ENCODE measurements around the gene SLC17A2.
"Not testable (repeated sequence)": the region's sequence is repeated elsewhere in the genome, so short reads cannot be mapped to it uniquely, and the experiment has no call there.

SLC17A2 gene

GRCh38 chr6:25951296-25952032, 21.0 kb upstream of the SLC17A2 start:
- DNase-seq (ENCODE audit: low read depth, low spot score) = no peak

- DNase-seq (ENCODE audit: low read depth, low spot score) = no peak
These were observed 19.8 kb upstream of the SLC17A2 start for GRCh38 chr6:25950297-25950696.

- DNase-seq (ENCODE audit: low read depth, low spot score) = no peak
These were observed 19.2 kb upstream of the SLC17A2 start for GRCh38 chr6:25949695-25950094.

- not testable (repeated sequence) for DNase-seq (ENCODE audit: low read depth, low spot score)
These were observed 17.0 kb upstream of the SLC17A2 start for GRCh38 chr6:25947492-25947891.

DNA sequence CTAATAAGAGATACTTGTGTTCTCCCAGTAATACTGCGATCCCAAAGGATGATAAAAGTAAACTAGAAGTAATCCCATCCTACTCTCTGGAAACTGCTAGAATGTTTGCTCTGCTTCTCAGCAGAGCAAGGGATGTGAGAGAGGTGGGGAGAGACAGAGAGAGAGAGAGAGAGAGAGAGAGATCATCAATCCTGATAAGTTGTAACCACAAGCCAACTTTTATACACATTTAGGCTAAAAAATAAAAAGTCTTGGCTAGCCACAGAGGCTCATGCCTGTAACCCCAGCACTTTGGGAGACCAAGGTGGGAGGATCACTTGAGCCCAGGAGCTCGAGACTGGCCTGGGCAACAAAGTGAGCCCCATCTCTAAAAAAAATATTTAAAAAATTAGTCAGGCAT, 16.1 kb upstream of the SLC17A2 start:
- no peak for DNase-seq (ENCODE audit: low read depth, low spot score)

GRCh38 chr6:25945738-25946137, 15.2 kb upstream of the SLC17A2 start:
- DNase-seq (ENCODE audit: low read depth, low spot score) = not testable (repeated sequence)

GRCh38 chr6:25944688-25945574, 14.4 kb upstream of the SLC17A2 start:
- no peak for DNase-seq (ENCODE audit: low read depth, low spot score)

- DNase-seq (ENCODE audit: low read depth, low spot score) = no peak
These were observed 13.4 kb upstream of the SLC17A2 start for GRCh38 chr6:25943887-25944286.

GRCh38 chr6:25942561-25943147, 12.2 kb upstream of the SLC17A2 start:
- no peak for DNase-seq (ENCODE audit: low read depth, low spot score)

GRCh38 chr6:25939593-25939992, 9.1 kb upstream of the SLC17A2 start:
- DNase-seq (ENCODE audit: low read depth, low spot score) = no peak

DNA sequence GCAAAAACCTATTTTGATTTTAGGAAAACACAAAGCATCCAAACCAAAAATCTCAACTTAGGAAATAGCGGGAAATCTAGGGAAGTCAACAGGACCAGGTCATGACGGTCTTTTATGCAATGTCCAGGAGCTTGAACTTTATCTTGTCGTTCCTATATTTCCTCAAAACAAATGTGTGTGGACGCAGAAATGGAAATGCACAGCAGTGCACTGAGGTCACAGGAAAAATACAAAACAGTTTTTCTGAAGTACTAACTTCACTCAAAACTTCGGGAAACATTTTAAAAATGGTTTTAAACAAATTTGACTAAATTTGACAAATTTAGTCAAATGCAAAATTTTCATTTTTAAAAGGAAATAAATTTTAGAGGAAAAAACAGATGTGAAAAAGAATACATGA, 5.5 kb upstream of the SLC17A2 start:
- DNase-seq (ENCODE audit: low read depth, low spot score) = no peak

DNA sequence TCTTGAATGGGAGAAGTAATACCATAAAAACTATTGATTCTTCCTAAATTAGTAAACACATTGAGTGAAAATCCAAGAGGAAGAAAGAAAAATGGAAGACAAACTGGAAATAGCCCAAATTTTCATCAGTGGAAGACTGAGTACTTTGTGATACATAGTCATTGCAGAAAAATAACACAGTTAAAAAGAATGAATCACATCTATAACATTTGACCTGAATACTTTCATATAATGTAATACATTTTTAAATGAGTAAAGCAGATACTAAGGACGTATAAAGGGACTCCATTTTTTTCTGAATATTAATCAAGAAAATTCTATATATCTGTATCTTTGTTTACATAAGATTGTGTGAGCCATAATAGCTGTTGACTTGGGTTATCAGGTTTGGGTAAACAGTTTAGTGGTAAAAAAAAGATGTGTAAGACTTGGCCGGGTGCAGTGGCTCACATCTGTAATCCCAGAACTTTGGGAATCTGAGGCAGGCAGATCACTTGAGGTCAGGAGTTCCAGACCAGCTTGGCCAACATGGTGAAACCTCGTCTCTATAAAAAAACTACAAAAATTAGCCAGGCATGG, 4.3 kb upstream of the SLC17A2 start:
- no peak for DNase-seq (ENCODE audit: low read depth, low spot score)

GRCh38 chr6:25934156-25934555, 3.7 kb upstream of the SLC17A2 start:
- no peak for DNase-seq (ENCODE audit: low read depth, low spot score)

DNA sequence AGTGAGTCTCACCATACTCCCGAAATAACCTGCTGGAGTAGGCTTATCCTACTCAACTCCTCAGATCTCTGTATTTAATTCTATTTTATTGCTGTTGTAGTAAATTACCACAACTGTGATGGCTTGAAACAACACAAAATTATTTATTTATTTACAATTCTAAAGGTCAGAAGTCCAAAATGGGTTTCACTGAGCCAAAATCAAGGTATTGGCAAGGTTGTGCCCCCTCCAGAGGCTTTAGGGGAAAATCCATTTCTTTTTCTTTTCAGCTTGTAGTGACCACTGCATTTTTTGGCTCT, 869 bp upstream of the SLC17A2 start:
- no peak for DNase-seq (ENCODE audit: low read depth, low spot score)

DNA sequence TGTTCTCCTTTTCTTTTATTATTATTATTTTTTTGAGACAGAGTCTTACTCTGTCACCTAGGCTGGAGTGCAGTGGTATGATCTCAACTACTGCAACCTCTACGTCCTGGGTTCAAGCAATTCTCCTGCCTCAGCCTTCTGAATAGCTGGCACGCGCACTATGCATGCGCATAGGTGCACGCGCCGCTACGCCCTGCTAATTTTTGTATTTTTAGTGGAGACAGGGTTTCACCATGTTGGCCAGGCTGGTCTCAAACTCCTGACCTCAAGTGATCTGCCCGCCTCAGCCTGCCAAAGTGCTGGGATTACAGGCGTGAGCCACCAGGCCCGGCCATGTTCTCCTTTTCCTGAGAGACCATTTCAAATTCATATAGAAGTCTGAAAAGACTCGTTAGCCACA, 706 bp downstream of the SLC17A2 start:
- DNase-seq (ENCODE audit: low read depth, low spot score) = not testable (repeated sequence)

GRCh38 chr6:25928562-25929324, 1.7 kb downstream of the SLC17A2 start:
- no peak for DNase-seq (ENCODE audit: low read depth, low spot score)

DNA sequence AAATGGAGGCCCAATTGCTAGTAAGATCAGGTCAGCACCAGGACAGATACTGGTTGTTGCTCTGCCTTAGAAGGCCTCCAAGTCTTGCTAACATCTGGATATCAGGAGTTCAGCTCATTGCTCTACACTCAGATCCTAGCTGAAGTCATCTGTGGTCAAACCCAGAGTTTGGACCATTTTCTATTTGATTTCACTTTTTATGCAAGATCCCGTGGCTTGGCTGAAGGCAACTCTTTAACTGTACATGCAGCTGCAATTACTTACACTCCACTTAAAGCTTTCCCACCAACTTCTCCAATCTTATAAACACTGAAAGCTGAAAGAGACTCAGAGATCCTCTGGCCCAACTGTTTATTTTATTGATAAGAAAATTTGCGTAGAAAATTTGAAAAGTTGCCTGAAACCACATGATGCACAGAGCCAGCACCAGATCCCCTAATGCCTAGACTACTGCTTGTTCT, 2.7 kb downstream of the SLC17A2 start:
- no peak for DNase-seq (ENCODE audit: low read depth, low spot score)

- no peak for DNase-seq (ENCODE audit: low read depth, low spot score)
These were observed 3.3 kb downstream of the SLC17A2 start for GRCh38 chr6:25927178-25927577.

DNA sequence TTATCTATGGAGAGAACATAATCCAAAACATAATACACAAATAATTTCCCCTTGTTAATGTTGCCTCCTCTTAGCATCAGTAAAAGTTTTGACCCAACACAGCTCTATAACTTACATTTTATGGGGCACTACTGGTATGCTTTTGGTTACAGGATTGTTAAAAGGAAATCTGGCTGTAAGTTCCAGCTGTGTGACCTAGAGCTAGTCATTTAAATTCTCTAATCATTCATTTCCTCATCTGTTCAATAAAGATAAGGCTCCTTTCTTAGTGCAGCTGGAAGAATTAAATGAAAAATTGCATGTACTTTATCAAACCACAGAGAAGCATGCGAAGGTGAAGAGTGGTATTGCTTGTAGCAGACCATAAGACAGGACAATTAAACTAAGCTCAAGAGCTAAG, 4.6 kb downstream of the SLC17A2 start:
- no peak for DNase-seq (ENCODE audit: low read depth, low spot score)

GRCh38 chr6:25922301-25922700, 8.2 kb downstream of the SLC17A2 start:
- no peak for DNase-seq (ENCODE audit: low read depth, low spot score)

DNA sequence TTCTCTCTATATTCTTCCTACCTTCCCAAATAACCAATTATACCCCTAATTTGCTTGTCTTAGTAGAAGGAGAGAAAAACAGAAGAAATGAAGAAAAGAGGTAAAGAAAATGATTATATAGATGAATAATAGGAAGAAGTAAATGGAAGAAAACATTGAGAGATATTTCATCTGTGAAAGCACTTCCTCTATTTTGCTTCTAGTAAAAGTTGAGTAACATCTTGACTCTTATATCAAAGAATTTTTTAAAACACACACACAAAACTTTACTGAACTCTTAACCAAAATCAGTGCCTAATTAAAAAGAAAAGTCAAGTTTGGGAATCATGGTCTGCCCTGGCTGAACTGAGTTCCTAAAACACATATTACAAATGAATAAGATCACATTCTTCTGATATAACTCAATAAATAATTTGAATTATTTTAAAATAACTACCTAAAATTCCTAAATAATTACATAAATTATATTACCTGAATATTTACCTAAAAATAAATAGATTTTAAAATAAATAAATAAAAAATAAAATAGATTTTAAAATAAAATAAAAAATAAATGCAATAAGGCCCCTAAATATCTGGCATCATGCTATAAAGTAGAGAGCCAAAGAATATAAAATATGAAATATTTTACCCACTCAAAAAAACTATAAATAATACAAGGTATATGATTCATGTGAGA, 8.8 kb downstream of the SLC17A2 start:
- DNase-seq (ENCODE audit: low read depth, low spot score) = no peak

All from activated naive CD8-positive, alpha-beta T cell treated with anti-CD3 and anti-CD28 coated beads, Interleukin-2, amount 50 U/mL, for 16 hours (primary cell).